ENCODE measurements around the gene HAUS7.

Gene HAUS7

DNA sequence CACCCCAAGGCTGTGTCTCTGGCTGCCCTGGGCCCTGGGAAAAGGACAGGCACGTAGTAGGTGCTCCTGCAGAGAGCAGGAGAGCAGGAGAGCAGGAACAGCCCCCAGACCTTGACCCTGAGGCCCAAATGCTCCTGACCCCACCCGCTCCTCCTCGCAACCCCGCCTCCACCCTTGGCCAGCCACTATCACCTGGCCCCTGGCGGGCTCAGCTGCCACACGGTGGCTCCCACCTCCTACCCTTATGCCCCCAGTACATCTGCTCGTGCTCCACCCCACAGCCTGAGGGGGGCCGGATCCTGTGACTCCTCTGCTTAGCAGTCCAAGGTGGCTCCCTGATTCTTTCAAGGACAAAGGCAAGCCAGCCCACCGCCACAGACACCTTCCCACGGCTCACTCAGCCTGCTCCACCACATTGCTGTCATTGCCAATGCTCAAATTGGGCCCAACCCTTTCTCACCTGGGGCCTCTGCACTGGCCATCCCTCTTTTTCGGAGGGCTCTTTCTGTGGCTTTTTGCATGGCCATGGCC lies 5.4 kb upstream of the HAUS7 start:
- TF ChIP-seq, protein P1, sequence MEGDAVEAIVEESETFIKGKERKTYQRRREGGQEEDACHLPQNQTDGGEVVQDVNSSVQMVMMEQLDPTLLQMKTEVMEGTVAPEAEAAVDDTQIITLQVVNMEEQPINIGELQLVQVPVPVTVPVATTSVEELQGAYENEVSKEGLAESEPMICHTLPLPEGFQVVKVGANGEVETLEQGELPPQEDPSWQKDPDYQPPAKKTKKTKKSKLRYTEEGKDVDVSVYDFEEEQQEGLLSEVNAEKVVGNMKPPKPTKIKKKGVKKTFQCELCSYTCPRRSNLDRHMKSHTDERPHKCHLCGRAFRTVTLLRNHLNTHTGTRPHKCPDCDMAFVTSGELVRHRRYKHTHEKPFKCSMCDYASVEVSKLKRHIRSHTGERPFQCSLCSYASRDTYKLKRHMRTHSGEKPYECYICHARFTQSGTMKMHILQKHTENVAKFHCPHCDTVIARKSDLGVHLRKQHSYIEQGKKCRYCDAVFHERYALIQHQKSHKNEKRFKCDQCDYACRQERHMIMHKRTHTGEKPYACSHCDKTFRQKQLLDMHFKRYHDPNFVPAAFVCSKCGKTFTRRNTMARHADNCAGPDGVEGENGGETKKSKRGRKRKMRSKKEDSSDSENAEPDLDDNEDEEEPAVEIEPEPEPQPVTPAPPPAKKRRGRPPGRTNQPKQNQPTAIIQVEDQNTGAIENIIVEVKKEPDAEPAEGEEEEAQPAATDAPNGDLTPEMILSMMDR (IDR thresholded peaks at IDR 0.05; ENCODE audit: low read depth, low read length): no peak
- Histone ChIP-seq H3K9me3 (ENCODE audit: severe bottlenecking) (no peaks in the 10 kb centered on the region), H3K4me3 (ENCODE audit: low read depth, low read length) (no peak overlapping the region), H3K27ac (peak overlapping the region; percentile 97), H3K36me3 (no peaks in the 10 kb centered on the region), H3K27me3 (ENCODE audit: insufficient read depth, low read depth, severe bottlenecking) (peaks cover 24% of the 10 kb centered on the region)
- peak; percentile 43 for DNase-seq

DNA sequence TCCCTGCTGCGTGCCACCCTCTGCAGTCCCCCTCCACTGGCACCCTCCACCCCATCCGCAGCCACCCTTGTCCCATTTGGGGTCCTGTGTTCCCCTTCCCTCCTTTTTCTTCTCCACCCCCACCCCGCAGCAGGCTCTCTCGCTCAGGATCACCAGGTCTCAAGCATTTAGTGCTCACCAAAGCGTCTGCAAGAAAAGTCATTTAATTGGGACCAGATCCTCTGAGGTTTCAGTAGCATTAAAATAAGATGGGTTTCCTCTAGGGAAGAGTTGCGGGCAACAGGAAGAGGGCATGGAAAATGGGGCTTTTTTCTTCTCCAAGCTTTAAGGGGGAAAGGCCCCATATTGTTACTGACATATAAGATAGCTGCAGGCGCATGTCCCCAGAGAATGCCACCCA lies 4.9 kb upstream of the HAUS7 start:
- no peak for DNase-seq
- TF ChIP-seq, protein P1 (IDR thresholded peaks at IDR 0.05; ENCODE audit: low read depth, low read length): no peak
- Histone ChIP-seq H3K36me3 (no peaks in the 10 kb centered on the region), H3K4me3 (ENCODE audit: low read depth, low read length) (no peak overlapping the region), H3K9me3 (ENCODE audit: severe bottlenecking) (no peaks in the 10 kb centered on the region), H3K27me3 (ENCODE audit: insufficient read depth, low read depth, severe bottlenecking) (peaks cover 19% of the 10 kb centered on the region), H3K27ac (peak overlapping the region; percentile 97)

DNA sequence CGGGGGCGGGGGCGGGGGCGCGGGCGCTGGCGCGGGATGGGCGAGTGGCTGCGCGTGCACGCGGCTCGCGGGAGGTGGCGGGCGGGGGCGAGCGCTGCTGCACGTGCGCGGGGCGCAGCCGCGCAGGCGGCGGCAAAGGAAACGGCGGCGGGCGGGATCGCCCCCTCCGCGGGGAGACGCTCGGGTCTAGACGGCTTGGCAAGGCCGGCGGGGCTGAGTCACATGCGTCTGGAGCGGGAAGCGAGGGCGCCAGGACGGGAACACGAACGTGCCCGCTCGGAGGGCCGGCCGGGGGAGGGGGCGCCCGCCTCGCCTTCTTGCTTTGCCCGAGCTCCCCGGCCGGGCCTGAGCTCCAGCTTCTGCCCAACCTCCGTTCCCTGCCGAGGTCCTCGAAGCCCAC lies 4.3 kb upstream of the HAUS7 start:
- Histone ChIP-seq H3K27ac (no peak overlapping the region), H3K36me3 (no peaks in the 10 kb centered on the region), H3K9me3 (ENCODE audit: severe bottlenecking) (no peaks in the 10 kb centered on the region), H3K27me3 (ENCODE audit: insufficient read depth, low read depth, severe bottlenecking) (peaks cover 18% of the 10 kb centered on the region), H3K4me3 (ENCODE audit: low read depth, low read length) (no peak overlapping the region)
- no peak for DNase-seq
- TF ChIP-seq, protein P1 (IDR thresholded peaks at IDR 0.05; ENCODE audit: low read depth, low read length): no peak

DNA sequence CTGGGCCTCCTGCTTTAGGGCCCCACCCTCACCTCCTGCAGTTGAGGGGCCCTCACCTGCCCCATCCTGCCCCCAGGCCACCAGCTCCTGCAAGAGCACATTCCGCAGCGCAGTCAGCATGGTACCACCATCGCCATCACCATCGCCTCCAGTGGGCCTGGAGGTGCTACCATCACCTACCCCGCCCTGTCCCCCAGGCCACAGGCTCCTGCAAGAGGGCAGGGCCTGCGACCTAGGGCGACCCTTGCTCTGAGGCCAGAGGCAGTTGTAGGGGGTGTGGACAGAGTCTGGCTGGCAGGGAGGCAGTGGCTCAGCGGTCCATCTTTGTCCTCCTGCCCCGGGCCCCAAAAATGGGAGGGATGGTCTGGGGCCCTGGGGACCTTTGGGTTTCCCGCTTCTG lies 3.9 kb upstream of the HAUS7 start:
- no peaks in the 10 kb centered on the region for H3K9me3 ChIP-seq (ENCODE audit: severe bottlenecking)
- H3K4me3 ChIP-seq (ENCODE audit: low read depth, low read length): no peak overlapping the region
- peaks cover 16% of the 10 kb centered on the region for H3K27me3 ChIP-seq (ENCODE audit: insufficient read depth, low read depth, severe bottlenecking)
- no peak overlapping the region for H3K27ac ChIP-seq
- TF ChIP-seq, protein P1 (IDR thresholded peaks at IDR 0.05; ENCODE audit: low read depth, low read length): no peak
- DNase-seq: no peak
- H3K36me3 ChIP-seq: no peaks in the 10 kb centered on the region; the same call in 1 of the 2 replicates

DNA sequence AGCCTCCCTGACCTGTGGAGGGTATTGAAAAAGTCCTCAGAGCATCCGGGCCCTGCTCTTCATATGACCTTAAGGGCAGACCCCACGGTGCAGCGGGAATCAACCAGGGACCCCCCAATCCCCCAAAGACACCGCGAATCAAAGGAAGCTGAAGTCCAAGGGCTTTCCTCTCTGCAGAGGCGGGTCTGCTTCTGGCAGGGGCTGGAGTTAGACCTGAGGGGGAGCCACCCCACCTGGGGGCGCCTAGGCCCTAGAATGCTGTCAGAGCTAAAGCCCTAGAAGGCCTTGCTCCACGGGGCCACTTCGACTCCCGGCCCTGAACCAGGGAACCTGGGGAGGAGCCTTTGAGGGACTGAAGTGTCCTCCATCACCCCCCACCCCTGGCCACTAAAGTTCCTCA lies 2.8 kb upstream of the HAUS7 start:
- TF ChIP-seq, protein P1 (IDR thresholded peaks at IDR 0.05; ENCODE audit: low read depth, low read length): no peak
- H3K9me3 ChIP-seq (ENCODE audit: severe bottlenecking): no peaks in the 10 kb centered on the region
- no peak overlapping the region for H3K27ac ChIP-seq
- no peak for DNase-seq
- H3K36me3 ChIP-seq: peaks cover 9% of the 10 kb centered on the region
- peaks cover 14% of the 10 kb centered on the region for H3K27me3 ChIP-seq (ENCODE audit: insufficient read depth, low read depth, severe bottlenecking)
- H3K4me3 ChIP-seq (ENCODE audit: low read depth, low read length): no peak overlapping the region

DNA sequence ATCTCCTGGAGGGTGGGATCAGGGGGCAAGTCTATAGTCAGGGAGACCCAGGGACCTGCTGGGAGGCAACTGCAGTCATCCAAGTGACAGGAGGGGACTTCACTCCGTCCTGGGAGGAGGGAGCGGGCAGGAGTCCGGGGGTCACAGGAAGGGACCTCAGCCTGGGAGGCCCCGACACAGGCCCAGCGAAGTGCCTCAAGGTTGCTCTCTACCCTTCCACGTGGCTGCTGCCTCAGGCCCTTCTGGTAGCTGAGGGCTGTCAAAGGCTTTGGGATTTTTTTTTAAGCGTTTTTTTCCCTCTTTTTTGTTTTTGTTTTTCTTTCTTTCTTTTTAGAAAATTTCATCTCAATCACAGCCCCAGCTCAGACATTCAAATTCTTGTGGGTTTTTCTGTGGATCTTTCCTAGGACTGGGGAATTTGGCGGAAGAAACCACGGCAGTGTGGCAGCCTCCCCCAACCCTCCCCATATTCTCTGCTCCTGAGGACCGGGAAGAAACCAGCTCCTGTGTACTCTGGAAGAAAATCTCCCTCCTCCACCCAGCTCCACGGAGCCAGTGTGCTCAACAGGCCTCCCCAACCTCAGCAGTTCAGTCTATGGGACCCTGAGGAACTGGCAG lies 1.4 kb upstream of the HAUS7 start:
- Histone ChIP-seq H3K27ac (no peak overlapping the region), H3K27me3 (ENCODE audit: insufficient read depth, low read depth, severe bottlenecking) (peaks cover 22% of the 10 kb centered on the region), H3K9me3 (ENCODE audit: severe bottlenecking) (no peaks in the 10 kb centered on the region), H3K4me3 (ENCODE audit: low read depth, low read length) (no peak overlapping the region), H3K36me3 (peaks cover 20% of the 10 kb centered on the region)
- no peak for DNase-seq
- TF ChIP-seq, protein P1 (IDR thresholded peaks at IDR 0.05; ENCODE audit: low read depth, low read length): no peak
